Endometrial microvascular endothelial cells (primary cell): ENCODE data around the gene RNH1. TPM values are rescaled to one million over a fixed set of nuclear protein-coding genes. Genes with fewer than 3 reads are reported as not detected.

Experiments used
- in situ Hi-C: cut with HindIII; loops from 2 replicates; pipeline ENCODE4 v1.10.0; 2017; ENCODE audit warnings: low sequenced_read_pairs, low pct_unique_long_range_greater_than_20kb; ENCODE audit errors: inconsistent ontology term
- total RNA-seq: library from RNA; depleted of rRNA; stranded (reverse); fragments of >200 nt; gene quantifications from one replicate; pipeline ENCODE4 v1.2.3, GENCODE V29; 2015; ENCODE audit errors: inconsistent ontology term

The RNH1 gene
- total RNA-seq, 1 donor from 2014 or later = 278 TPM

- in situ Hi-C loops = no loop called here
Observed at GRCh38 chr11:538431-539051, 31.5 kb upstream of the RNH1 start.

- in situ Hi-C loops = no loop called here
Observed at GRCh38 chr11:537622-538430, 30.8 kb upstream of the RNH1 start.

GRCh38 chr11:536841-537621 is 30.0 kb upstream of the RNH1 start, which contains the start of gene LRRC56:
TSS of gene LRRC56 (plus strand) at chr11:537527. CDS start at chr11:540685, 3,158 bp downstream.
- in situ Hi-C loops = no loop called here

- in situ Hi-C loops = no loop called here
Observed at GRCh38 chr11:535519-536454, 28.7 kb upstream of the RNH1 start, which contains the start of gene HRAS. TSS of gene HRAS (minus strand) at chr11:535576.

GRCh38 chr11:535210-535518 is 28.1 kb upstream of the RNH1 start:
- in situ Hi-C loops = no loop called here

- in situ Hi-C loops = no loop called here
Observed at GRCh38 chr11:534396-535209, 27.6 kb upstream of the RNH1 start.

GRCh38 chr11:533586-534395 is 26.7 kb upstream of the RNH1 start:
- in situ Hi-C loops = no loop called here

- in situ Hi-C loops = no loop called here
Observed at GRCh38 chr11:532986-533585, 26.0 kb upstream of the RNH1 start.

GRCh38 chr11:532527-532985 is 25.5 kb upstream of the RNH1 start:
- in situ Hi-C loops = no loop called here

GRCh38 chr11:531919-532526 is 25.0 kb upstream of the RNH1 start:
- in situ Hi-C loops = no loop called here

- in situ Hi-C loops = no loop called here
Observed at GRCh38 chr11:530960-531831, 24.2 kb upstream of the RNH1 start.

- in situ Hi-C loops = no loop called here
Observed at GRCh38 chr11:529728-530411, 22.8 kb upstream of the RNH1 start.

- in situ Hi-C loops = no loop called here
Observed at GRCh38 chr11:528815-529727, 22.0 kb upstream of the RNH1 start.
